Spleen (tissue), 11 donors: ENCODE data around the gene CD4. TPM values are rescaled to one million over a fixed set of nuclear protein-coding genes. Genes with fewer than 3 reads are reported as not detected.

Experiments used
- DNase-seq: peaks from one replicate; pipeline ENCODE4 v3.0.0-alpha.2; 2020
- H3K27ac ChIP-seq, 8 donors: fragments of 200-600 bp; sonication (generic) in 7 of 8; 1 replicate in 4 of 8; 2 replicates in 4 of 8; pipeline versions ENCODE4 v1.5.0 to v1.8.0; 2016 to 2021; ENCODE audit warnings: inconsistent platforms in 4 of 8, mild to moderate bottlenecking in 4 of 8, moderate library complexity in 1 of 8
- H3K27me3 ChIP-seq, 7 donors: fragments of 200-600 bp; sonication (generic) in 6 of 7; replicated peaks in 1 of 7; 1 replicate in 4 of 7; 2 replicates in 3 of 7; pipeline versions ENCODE4 v1.5.0 to v1.8.0; 2016 to 2021; ENCODE audit warnings: inconsistent platforms in 3 of 7, mild to moderate bottlenecking in 1 of 7
- H3K36me3 ChIP-seq, 6 donors: fragments of 200-600 bp; sonication (generic) in 5 of 6; 1 replicate in 4 of 6; 2 replicates in 2 of 6; pipeline versions ENCODE4 v1.5.0 to v1.8.0; 2016 to 2021; ENCODE audit warnings: inconsistent platforms in 2 of 6
- H3K4me1 ChIP-seq, 6 donors: fragments of 200-600 bp; sonication (generic) in 5 of 6; 1 replicate in 3 of 6; 2 replicates in 3 of 6; pipeline versions ENCODE4 v1.5.0 to v1.8.0; 2016 to 2021; ENCODE audit warnings: inconsistent platforms in 3 of 6
- H3K4me3 ChIP-seq, 8 donors: fragments of 200-600 bp; sonication (generic) in 7 of 8; 1 replicate in 4 of 8; 2 replicates in 4 of 8; pipeline versions ENCODE4 v1.5.0 to v1.8.0; 2016 to 2021; ENCODE audit warnings: inconsistent platforms in 4 of 8, mild to moderate bottlenecking in 4 of 8, moderate library complexity in 2 of 8
- H3K9me3 ChIP-seq, 8 donors: fragments of 200-600 bp; sonication (generic) in 7 of 8; 1 replicate in 4 of 8; 2 replicates in 4 of 8; pipeline versions ENCODE4 v1.5.0 to v1.8.0; 2016 to 2021; ENCODE audit warnings: inconsistent platforms in 4 of 8
- CTCF ChIP-seq, 11 experiments: fragments of 200-600 bp in 7 of 11; fragments of 450-650 bp in 4 of 11; sonication (generic) in 4 of 11; IDR thresholded peaks in 8 of 11; conservative IDR thresholded peaks in 3 of 11; 1 replicate in 7 of 11; 2 replicates in 4 of 11; pipeline versions ENCODE4 v1.4.0 to v1.8.0; 2016 to 2021; ENCODE audit warnings: antibody characterized with exemption in 11 of 11, inconsistent platforms in 4 of 11, mild to moderate bottlenecking in 1 of 11
- POLR2A ChIP-seq, 3 donors: fragments of 450-650 bp; IDR thresholded peaks; one replicate each; pipeline ENCODE4 v1.5.1; 2017; ENCODE audit warnings: antibody characterized with exemption in 3 of 3, mild to moderate bottlenecking in 1 of 3
- POLR2AphosphoS5 ChIP-seq, 3 donors: sonication (generic); formaldehyde crosslinking; IDR thresholded peaks; one replicate each; pipeline ENCODE4 v1.5.1; 2017; ENCODE audit warnings: antibody characterized with exemption in 3 of 3
- WGBS, 5 donors: extraction: QIAGEN DNeasy Blood & Tissue Kit in 3 of 5; methylation state at CpG; one replicate each; pipeline versions ENCODE4 v1.1.5 to v1.1.7; 2013 to 2018; 5-methylcytosine and 5-hydroxymethylcytosine counted together
- intact Hi-C: fragments of 100-400 bp; cut with DNase I; formaldehyde crosslinking; loops from one replicate; pipeline ENCODE4 v1.15.0; 2023; ENCODE audit warnings: low total_unique reads
- polyA plus RNA-seq, 3 donors: library from polyadenylated mRNA; stranded (reverse); fragments of 200-250 nt; gene quantifications; one replicate each; pipeline ENCODE4 v1.2.1, GENCODE V29; 2013
- total RNA-seq, 7 donors: library from RNA; depleted of rRNA in 3 of 7; stranded (reverse); fragments of >200 nt in 3 of 7; fragmentation: NEBNext Ultra II Directional in 4 of 7; extraction: Animal tissue kit (Norgen Biotek cat#: 25700) in 4 of 7; gene quantifications; one replicate each; pipeline versions ENCODE4 v1.1.0 to v1.2.1, GENCODE V29; 2016 to 2021
- donor health status: healthy with polysubstance abuse.
- donor health status: DM: no; HTN: no; CAD: no; lungs with moderate emphysema.
- donor health status: DM: no; HTN: no; CAD: no.
- donor health status: Bipolar disorder and iron deficiency.
- donor health status: healthy.
- donor health status: DM: no; HTN: no; CAD: no.
- donor health status: DM: yes; HTN: yes; CAD: no.

The CD4 gene
- total and polyA plus RNA-seq, 10 donors: 21.8 to 207 (median 151) TPM

GRCh38 chr12:6860116-6860515 is 70.8 kb downstream of the CD4 start:
- Histone ChIP-seq H3K4me1 (no peaks in the 10 kb centered on the region), H3K36me3 (peaks cover 10 to 100% (median 94%) of the 10 kb centered on the region in 6 donors), H3K27me3 (no peaks in the 10 kb centered on the region), H3K4me3 (no peak overlapping the region), H3K9me3 (no peaks in the 10 kb centered on the region), H3K27ac (no peak overlapping the region)
- intact Hi-C loops: loop anchor here (10.0 kb wide), 1 partner anchor 105 kb away; no protein-coding TSS in a partner anchor
- no peak for DNase-seq
- 92 to 99% (median 96%) methylated on average over 9 of the region's 9 CpGs for WGBS, 5 donors
- TF ChIP-seq POLR2A (IDR thresholded peaks at IDR 0.05): no peak
- TF ChIP-seq CTCF (IDR thresholded peaks at IDR 0.05 in 8 of 11, conservative IDR thresholded peaks at IDR 0.05 in 3 of 11): no peak
- TF ChIP-seq POLR2AphosphoS5 (IDR thresholded peaks at IDR 0.05): no peak

- H3K4me1 ChIP-seq: no peaks in the 10 kb centered on the region
- no peaks in the 10 kb centered on the region for H3K27me3 ChIP-seq
- H3K27ac ChIP-seq: no peak overlapping the region
- TF ChIP-seq POLR2A (IDR thresholded peaks at IDR 0.05): no peak
- TF ChIP-seq CTCF (IDR thresholded peaks at IDR 0.05 in 8 of 11, conservative IDR thresholded peaks at IDR 0.05 in 3 of 11): no peak
- TF ChIP-seq POLR2AphosphoS5 (IDR thresholded peaks at IDR 0.05): no peak
- 96 to 99% (median 96%) methylated on average over 7 of the region's 7 CpGs for WGBS, 5 donors
- H3K4me3 ChIP-seq: no peak overlapping the region
- intact Hi-C loops: loop anchor here (10.0 kb wide), 1 partner anchor 104 kb away; no protein-coding TSS in a partner anchor
- H3K9me3 ChIP-seq: no peaks in the 10 kb centered on the region
- H3K36me3 ChIP-seq: peaks cover 10 to 100% (median 94%) of the 10 kb centered on the region in 6 donors
- no peak for DNase-seq
These were observed 71.6 kb downstream of the CD4 start for GRCh38 chr12:6860942-6861341.

- whole genome bisulfite sequencing, 5 donors: 93 to 96% (median 95%) methylated on average over 8 to 9 of the region's 9 CpGs
- TF ChIP-seq POLR2AphosphoS5 (IDR thresholded peaks at IDR 0.05) (no peak), POLR2A (IDR thresholded peaks at IDR 0.05) (no peak), CTCF (IDR thresholded peaks at IDR 0.05 in 8 of 11, conservative IDR thresholded peaks at IDR 0.05 in 3 of 11) (no peak)
- no peak for DNase-seq
- no peak overlapping the region for H3K27ac ChIP-seq
- peaks cover 0 to 3% (median under 1%) of the 10 kb centered on the region in 6 donors for H3K4me1 ChIP-seq
- no peaks in the 10 kb centered on the region for H3K27me3 ChIP-seq
- H3K4me3 ChIP-seq: no peak overlapping the region
- intact Hi-C loops: loop anchor here (10.0 kb wide), 1 partner anchor 103 kb away; no protein-coding TSS in a partner anchor
- peaks cover 10 to 99% (median 92%) of the 10 kb centered on the region in 6 donors for H3K36me3 ChIP-seq
- H3K9me3 ChIP-seq: no peaks in the 10 kb centered on the region
These were observed 72.1 kb downstream of the CD4 start for GRCh38 chr12:6861391-6861790.

- WGBS, 5 donors: 91 to 96% (median 95%) methylated on average over 11 of the region's 11 CpGs
These were observed 73.7 kb downstream of the CD4 start for GRCh38 chr12:6863033-6863432.

More at GRCh38 chr12:6863033-6863432, 73.7 kb downstream of the CD4 start:
- intact Hi-C loops: loop anchor here (10.0 kb wide), 1 partner anchor 102 kb away; no protein-coding TSS in a partner anchor
- Histone ChIP-seq H3K27ac (no peak overlapping the region), H3K4me1 (peaks cover 0 to 16% (median 8%) of the 10 kb centered on the region in 6 donors), H3K4me3 (no peak overlapping the region), H3K27me3 (no peaks in the 10 kb centered on the region), H3K36me3 (peaks cover under 1 to 83% (median 75%) of the 10 kb centered on the region in 6 donors), H3K9me3 (no peaks in the 10 kb centered on the region)
- DNase-seq: no peak
- TF ChIP-seq CTCF (IDR thresholded peaks at IDR 0.05 in 8 of 11, conservative IDR thresholded peaks at IDR 0.05 in 3 of 11): no peak
- TF ChIP-seq POLR2A (IDR thresholded peaks at IDR 0.05): no peak
- no peak for TF ChIP-seq POLR2AphosphoS5 (IDR thresholded peaks at IDR 0.05)
